Immature natural killer cell (primary cell): Measurements from ENCODE around the gene FBXL13. TPM values are rescaled to one million over a fixed set of nuclear protein-coding genes. Genes with fewer than 3 reads are reported as not detected.
"Not testable (repeated sequence)": the region's sequence is repeated elsewhere in the genome, so short reads cannot be mapped to it uniquely, and the experiment has no call there.

ENCODE experiments used
- DNase-seq, 3 donors: peaks; one replicate each; pipeline ENCODE4 v3.0.0; 2022; ENCODE audit warnings: mixed read lengths in 1 of 3
- H3K27ac Mint-ChIP-seq, 6 donors: one replicate each; pipeline ENCODE4 v1.8.0; 2020; ENCODE audit warnings: mixed read lengths in 6 of 6, mild to moderate bottlenecking in 5 of 6, inconsistent platforms in 4 of 6, moderate library complexity in 3 of 6
- H3K27me3 Mint-ChIP-seq, 3 donors: one replicate each; pipeline ENCODE4 v1.8.0; 2020 to 2021; ENCODE audit warnings: low read depth in 3 of 3, mild to moderate bottlenecking in 3 of 3, mixed read lengths in 3 of 3, moderate library complexity in 3 of 3, inconsistent platforms in 1 of 3
- H3K36me3 Mint-ChIP-seq, 3 donors: one replicate each; pipeline ENCODE4 v1.8.0; 2020; ENCODE audit warnings: mixed read lengths in 3 of 3, inconsistent platforms in 2 of 3, mild to moderate bottlenecking in 2 of 3
- H3K4me1 Mint-ChIP-seq, 2 donors: one replicate each; pipeline ENCODE4 v1.8.0; 2020; ENCODE audit warnings: inconsistent platforms in 2 of 2, mild to moderate bottlenecking in 2 of 2, mixed read lengths in 2 of 2, moderate library complexity in 1 of 2
- H3K4me3 Mint-ChIP-seq, 5 donors: one replicate each; pipeline ENCODE4 v1.8.0; 2020; ENCODE audit warnings: mild to moderate bottlenecking in 5 of 5, mixed read lengths in 5 of 5, inconsistent platforms in 3 of 5, moderate library complexity in 3 of 5
- H3K9me3 Mint-ChIP-seq, 6 donors: one replicate each; pipeline ENCODE4 v1.8.0; 2020; ENCODE audit warnings: mild to moderate bottlenecking in 6 of 6, mixed read lengths in 6 of 6, inconsistent platforms in 4 of 6, moderate library complexity in 3 of 6
- polyA plus RNA-seq, 3 donors: library from polyadenylated mRNA; unstranded; fragments of 300-500 nt; fragmentation: Illumina TruSeq; gene quantifications; one replicate each; pipeline ENCODE4 v1.2.3, GENCODE V29; 2021

FBXL13 gene
- polyA plus RNA-seq, 3 donors from 2014 or later, result 0.07 TPM; not detected in 2

GRCh38 chr7:102978284-102978683, 96.3 kb downstream of the FBXL13 start:
- DNase-seq, result no peak
- no peaks in the 10 kb centered on the region for H3K9me3 Mint-ChIP-seq
- H3K4me3 Mint-ChIP-seq, result no peak overlapping the region
- H3K4me1 Mint-ChIP-seq, result no peaks in the 10 kb centered on the region
- no peak overlapping the region for H3K27ac Mint-ChIP-seq
- H3K27me3 Mint-ChIP-seq, result peaks cover 1 to 4% (median 2%) of the 10 kb centered on the region in 3 donors
- H3K36me3 Mint-ChIP-seq, result no peaks in the 10 kb centered on the region

- not testable (repeated sequence) for H3K36me3 Mint-ChIP-seq, H3K27ac Mint-ChIP-seq, H3K4me3 Mint-ChIP-seq, H3K4me1 Mint-ChIP-seq, H3K27me3 Mint-ChIP-seq, DNase-seq, H3K9me3 Mint-ChIP-seq
Observed at GRCh38 chr7:102977586-102977985, 97.0 kb downstream of the FBXL13 start.

GRCh38 chr7:102976493-102976892, 98.1 kb downstream of the FBXL13 start:
- H3K36me3 Mint-ChIP-seq, result no peaks in the 10 kb centered on the region
- H3K9me3 Mint-ChIP-seq, result no peaks in the 10 kb centered on the region
- H3K27me3 Mint-ChIP-seq, result peaks cover 1 to 4% (median 4%) of the 10 kb centered on the region in 3 donors
- DNase-seq, result no peak
- H3K27ac Mint-ChIP-seq, result no peak overlapping the region
- H3K4me3 Mint-ChIP-seq, result no peak overlapping the region
- no peaks in the 10 kb centered on the region for H3K4me1 Mint-ChIP-seq

GRCh38 chr7:102975854-102976253, 98.7 kb downstream of the FBXL13 start:
- no peaks in the 10 kb centered on the region for H3K4me1 Mint-ChIP-seq
- no peaks in the 10 kb centered on the region for H3K36me3 Mint-ChIP-seq
- H3K27me3 Mint-ChIP-seq, result peaks cover 1 to 4% (median 4%) of the 10 kb centered on the region in 3 donors
- no peak overlapping the region for H3K4me3 Mint-ChIP-seq
- no peak for DNase-seq
- H3K9me3 Mint-ChIP-seq, result no peaks in the 10 kb centered on the region
- H3K27ac Mint-ChIP-seq, result no peak overlapping the region

- Mint-ChIP-seq H3K27me3 (peaks cover 1 to 7% (median 2%) of the 10 kb centered on the region in 3 donors), H3K27ac (no peak overlapping the region), H3K4me3 (no peak overlapping the region), H3K9me3 (no peaks in the 10 kb centered on the region), H3K36me3 (no peaks in the 10 kb centered on the region), H3K4me1 (no peaks in the 10 kb centered on the region)
- no peak for DNase-seq
Observed at GRCh38 chr7:102974366-102975236, 100.0 kb downstream of the FBXL13 start.

GRCh38 chr7:102973096-102973802, 101.3 kb downstream of the FBXL13 start:
- no peaks in the 10 kb centered on the region for H3K36me3 Mint-ChIP-seq
- no peaks in the 10 kb centered on the region for H3K9me3 Mint-ChIP-seq
- DNase-seq, result no peak
- H3K27me3 Mint-ChIP-seq, result peaks cover 1 to 7% (median 2%) of the 10 kb centered on the region in 3 donors
- no peaks in the 10 kb centered on the region for H3K4me1 Mint-ChIP-seq
- H3K4me3 Mint-ChIP-seq, result no peak overlapping the region
- no peak overlapping the region for H3K27ac Mint-ChIP-seq

GRCh38 chr7:102967798-102968197, 106.8 kb downstream of the FBXL13 start:
- Mint-ChIP-seq H3K27ac (no peak overlapping the region), H3K4me3 (no peak overlapping the region)

GRCh38 chr7:102966465-102966864, 108.1 kb downstream of the FBXL13 start:
- no peaks in the 10 kb centered on the region for H3K4me1 Mint-ChIP-seq

More at GRCh38 chr7:102967798-102968197, 106.8 kb downstream of the FBXL13 start:
- H3K9me3 Mint-ChIP-seq, result no peaks in the 10 kb centered on the region
- H3K4me1 Mint-ChIP-seq, result no peaks in the 10 kb centered on the region
- H3K27me3 Mint-ChIP-seq, result peaks cover 0 to 3% (median 0%) of the 10 kb centered on the region in 3 donors
- no peak for DNase-seq
- H3K36me3 Mint-ChIP-seq, result no peaks in the 10 kb centered on the region

GRCh38 chr7:102961993-102962392, 112.6 kb downstream of the FBXL13 start:
- H3K27me3 Mint-ChIP-seq, H3K4me3 Mint-ChIP-seq, H3K36me3 Mint-ChIP-seq, DNase-seq, H3K4me1 Mint-ChIP-seq, H3K27ac Mint-ChIP-seq, H3K9me3 Mint-ChIP-seq: not testable (repeated sequence)

More at GRCh38 chr7:102966465-102966864, 108.1 kb downstream of the FBXL13 start:
- no peak for DNase-seq
- Mint-ChIP-seq H3K27me3 (peaks cover 0 to 3% (median 0%) of the 10 kb centered on the region in 3 donors), H3K4me3 (no peak overlapping the region), H3K27ac (no peak overlapping the region), H3K36me3 (no peaks in the 10 kb centered on the region), H3K9me3 (no peaks in the 10 kb centered on the region)

- DNase-seq, H3K27me3 Mint-ChIP-seq, H3K4me3 Mint-ChIP-seq, H3K36me3 Mint-ChIP-seq, H3K27ac Mint-ChIP-seq, H3K4me1 Mint-ChIP-seq: not testable (repeated sequence)
- H3K9me3 Mint-ChIP-seq, result peaks cover 2 to 22% (median 14%) of the 10 kb centered on the region in 6 donors
Observed at GRCh38 chr7:102958004-102958403, 116.6 kb downstream of the FBXL13 start.

GRCh38 chr7:102954359-102954758, 120.2 kb downstream of the FBXL13 start:
- not testable (repeated sequence) for DNase-seq, H3K4me1 Mint-ChIP-seq, H3K36me3 Mint-ChIP-seq, H3K27ac Mint-ChIP-seq, H3K27me3 Mint-ChIP-seq, H3K4me3 Mint-ChIP-seq
- H3K9me3 Mint-ChIP-seq, result peaks cover 2 to 22% (median 14%) of the 10 kb centered on the region in 6 donors

- Mint-ChIP-seq H3K9me3 (peaks cover 2 to 22% (median 14%) of the 10 kb centered on the region in 6 donors), H3K27ac (no peak overlapping the region), H3K4me1 (no peaks in the 10 kb centered on the region)
Observed at GRCh38 chr7:102953406-102953805, 121.2 kb downstream of the FBXL13 start.

GRCh38 chr7:102951839-102952238, 122.8 kb downstream of the FBXL13 start:
- peaks cover 0 to 6% (median 4%) of the 10 kb centered on the region in 3 donors for H3K27me3 Mint-ChIP-seq
- H3K4me3 Mint-ChIP-seq, result no peak overlapping the region
- H3K9me3 Mint-ChIP-seq, result peaks cover 2 to 22% (median 14%) of the 10 kb centered on the region in 6 donors
- DNase-seq, result no peak
- H3K4me1 Mint-ChIP-seq, result no peaks in the 10 kb centered on the region
- peaks cover 0 to 4% (median 0%) of the 10 kb centered on the region in 3 donors for H3K36me3 Mint-ChIP-seq
- no peak overlapping the region for H3K27ac Mint-ChIP-seq

More at GRCh38 chr7:102953406-102953805, 121.2 kb downstream of the FBXL13 start:
- H3K27me3 Mint-ChIP-seq, result peaks cover 0 to 8% (median 4%) of the 10 kb centered on the region in 3 donors
- no peak overlapping the region for H3K4me3 Mint-ChIP-seq
- no peak for DNase-seq
- H3K36me3 Mint-ChIP-seq, result peaks cover 0 to 4% (median 0%) of the 10 kb centered on the region in 3 donors

- Mint-ChIP-seq H3K4me3 (no peak overlapping the region), H3K4me1 (no peaks in the 10 kb centered on the region), H3K9me3 (no peaks in the 10 kb centered on the region), H3K27me3 (peaks cover 0 to 4% (median 1%) of the 10 kb centered on the region in 3 donors), H3K27ac (no peak overlapping the region), H3K36me3 (no peaks in the 10 kb centered on the region)
- no peak for DNase-seq
Observed at GRCh38 chr7:102944241-102944640, 130.4 kb downstream of the FBXL13 start.
